KOPT-K1 (cell line): ENCODE data around the gene FAM107B.
"Not testable (repeated sequence)": the region's sequence is repeated elsewhere in the genome, so short reads cannot be mapped to it uniquely, and the experiment has no call there.

ENCODE experiments used
- H3K27ac ChIP-seq: fragments of 200-600 bp; sonication (generic); 2 replicates; pipeline ENCODE4 v1.5.1; 2016; ENCODE audit warnings: antibody characterized with exemption, mild to moderate bottlenecking, low read depth, low read length; ENCODE audit not compliant: poor library complexity, severe bottlenecking
- H3K36me3 ChIP-seq: fragments of 200-600 bp; sonication (generic); 2 replicates; pipeline ENCODE4 v1.5.1; 2017; ENCODE audit warnings: antibody characterized with exemption, mild to moderate bottlenecking, low read length, moderate library complexity; ENCODE audit not compliant: insufficient read depth
- H3K9me3 ChIP-seq: fragments of 200-600 bp; sonication (generic); 2 replicates; pipeline ENCODE4 v1.5.1; 2017; ENCODE audit warnings: antibody characterized with exemption, low read length, mild to moderate bottlenecking; ENCODE audit not compliant: insufficient read depth, poor library complexity, severe bottlenecking

Gene FAM107B

GRCh38 chr10:14697281-14697680 is 77.4 kb downstream of the FAM107B start:
- H3K36me3 ChIP-seq = no peaks in the 10 kb centered on the region
- H3K9me3 ChIP-seq = no peaks in the 10 kb centered on the region
- no peak overlapping the region for H3K27ac ChIP-seq

- Histone ChIP-seq H3K9me3 (no peaks in the 10 kb centered on the region), H3K36me3 (no peaks in the 10 kb centered on the region), H3K27ac (no peak overlapping the region)
These were observed 77.9 kb downstream of the FAM107B start for GRCh38 chr10:14696821-14697220.

GRCh38 chr10:14695847-14696480 is 78.7 kb downstream of the FAM107B start:
- Histone ChIP-seq H3K9me3 (no peaks in the 10 kb centered on the region), H3K36me3 (no peaks in the 10 kb centered on the region), H3K27ac (no peak overlapping the region)

- Histone ChIP-seq H3K36me3 (no peaks in the 10 kb centered on the region), H3K9me3 (no peaks in the 10 kb centered on the region), H3K27ac (no peak overlapping the region)
These were observed 80.8 kb downstream of the FAM107B start for GRCh38 chr10:14693891-14694290.

GRCh38 chr10:14692344-14693076 is 82.2 kb downstream of the FAM107B start:
- Histone ChIP-seq H3K9me3 (no peaks in the 10 kb centered on the region), H3K27ac (no peak overlapping the region), H3K36me3 (no peaks in the 10 kb centered on the region)

GRCh38 chr10:14691359-14691758 is 83.3 kb downstream of the FAM107B start:
- H3K36me3 ChIP-seq = no peaks in the 10 kb centered on the region
- H3K9me3 ChIP-seq = no peaks in the 10 kb centered on the region
- H3K27ac ChIP-seq = no peak overlapping the region

- Histone ChIP-seq H3K9me3 (no peaks in the 10 kb centered on the region), H3K27ac (no peak overlapping the region), H3K36me3 (no peaks in the 10 kb centered on the region)
These were observed 86.1 kb downstream of the FAM107B start for GRCh38 chr10:14688606-14689005.

GRCh38 chr10:14688189-14688588 is 86.5 kb downstream of the FAM107B start:
- not testable (repeated sequence) for H3K9me3 ChIP-seq, H3K36me3 ChIP-seq

GRCh38 chr10:14687340-14687739 is 87.4 kb downstream of the FAM107B start:
- Histone ChIP-seq H3K9me3 (no peaks in the 10 kb centered on the region), H3K27ac (no peak overlapping the region), H3K36me3 (no peaks in the 10 kb centered on the region)

More at GRCh38 chr10:14688189-14688588, 86.5 kb downstream of the FAM107B start:
- H3K27ac ChIP-seq = not testable (repeated sequence)

GRCh38 chr10:14686356-14686755 is 88.3 kb downstream of the FAM107B start:
- H3K9me3 ChIP-seq = no peaks in the 10 kb centered on the region

GRCh38 chr10:14684354-14684753 is 90.3 kb downstream of the FAM107B start:
- Histone ChIP-seq H3K27ac (no peak overlapping the region), H3K9me3 (no peaks in the 10 kb centered on the region), H3K36me3 (no peaks in the 10 kb centered on the region)

More at GRCh38 chr10:14686356-14686755, 88.3 kb downstream of the FAM107B start:
- H3K27ac ChIP-seq = no peak overlapping the region
- H3K36me3 ChIP-seq = no peaks in the 10 kb centered on the region

- Histone ChIP-seq H3K27ac (no peak overlapping the region), H3K9me3 (no peaks in the 10 kb centered on the region), H3K36me3 (no peaks in the 10 kb centered on the region)
These were observed 91.4 kb downstream of the FAM107B start for GRCh38 chr10:14683256-14683655.

- Histone ChIP-seq H3K27ac (no peak overlapping the region), H3K36me3 (no peaks in the 10 kb centered on the region), H3K9me3 (no peaks in the 10 kb centered on the region)
These were observed 92.9 kb downstream of the FAM107B start for GRCh38 chr10:14681802-14682201.

- Histone ChIP-seq H3K36me3 (no peaks in the 10 kb centered on the region), H3K9me3 (no peaks in the 10 kb centered on the region), H3K27ac (no peak overlapping the region)
These were observed 93.4 kb downstream of the FAM107B start for GRCh38 chr10:14681305-14681704.

- no peaks in the 10 kb centered on the region for H3K36me3 ChIP-seq
- no peak overlapping the region for H3K27ac ChIP-seq
- no peaks in the 10 kb centered on the region for H3K9me3 ChIP-seq
These were observed 96.1 kb downstream of the FAM107B start for GRCh38 chr10:14678637-14679036.

- H3K27ac ChIP-seq = no peak overlapping the region
- H3K36me3 ChIP-seq = no peaks in the 10 kb centered on the region
These were observed 98.0 kb downstream of the FAM107B start for GRCh38 chr10:14676732-14677131.

More at GRCh38 chr10:14676732-14677131, 98.0 kb downstream of the FAM107B start:
- no peaks in the 10 kb centered on the region for H3K9me3 ChIP-seq
